ENCODE results near the gene CD3G.

DNA sequence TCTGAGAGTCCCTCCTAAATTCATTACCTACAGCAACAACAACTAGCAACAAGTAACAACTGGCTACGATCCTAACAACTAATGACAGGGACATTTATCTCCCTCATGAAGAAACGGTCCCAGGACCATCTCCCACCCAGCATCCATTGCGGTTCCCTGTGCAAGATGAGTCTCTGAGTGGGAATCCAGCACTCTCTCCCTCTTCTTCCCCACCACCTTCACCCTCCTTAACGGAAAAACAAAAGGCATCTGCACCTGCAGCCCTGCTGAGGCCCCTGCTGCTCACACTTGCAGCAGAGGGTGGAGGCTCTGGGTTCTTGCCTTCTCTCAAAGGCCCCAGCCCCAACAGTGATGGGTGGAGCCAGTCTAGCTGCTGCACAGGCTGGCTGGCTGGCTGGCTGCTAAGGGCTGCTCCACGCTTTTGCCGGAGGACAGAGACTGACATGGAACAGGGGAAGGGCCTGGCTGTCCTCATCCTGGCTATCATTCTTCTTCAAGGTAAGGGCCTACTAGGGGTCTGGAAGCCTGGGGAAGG, at the start of gene CD3G:
- TF ChIP-seq, protein P1, sequence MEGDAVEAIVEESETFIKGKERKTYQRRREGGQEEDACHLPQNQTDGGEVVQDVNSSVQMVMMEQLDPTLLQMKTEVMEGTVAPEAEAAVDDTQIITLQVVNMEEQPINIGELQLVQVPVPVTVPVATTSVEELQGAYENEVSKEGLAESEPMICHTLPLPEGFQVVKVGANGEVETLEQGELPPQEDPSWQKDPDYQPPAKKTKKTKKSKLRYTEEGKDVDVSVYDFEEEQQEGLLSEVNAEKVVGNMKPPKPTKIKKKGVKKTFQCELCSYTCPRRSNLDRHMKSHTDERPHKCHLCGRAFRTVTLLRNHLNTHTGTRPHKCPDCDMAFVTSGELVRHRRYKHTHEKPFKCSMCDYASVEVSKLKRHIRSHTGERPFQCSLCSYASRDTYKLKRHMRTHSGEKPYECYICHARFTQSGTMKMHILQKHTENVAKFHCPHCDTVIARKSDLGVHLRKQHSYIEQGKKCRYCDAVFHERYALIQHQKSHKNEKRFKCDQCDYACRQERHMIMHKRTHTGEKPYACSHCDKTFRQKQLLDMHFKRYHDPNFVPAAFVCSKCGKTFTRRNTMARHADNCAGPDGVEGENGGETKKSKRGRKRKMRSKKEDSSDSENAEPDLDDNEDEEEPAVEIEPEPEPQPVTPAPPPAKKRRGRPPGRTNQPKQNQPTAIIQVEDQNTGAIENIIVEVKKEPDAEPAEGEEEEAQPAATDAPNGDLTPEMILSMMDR (IDR thresholded peaks at IDR 0.05) = no peak
- TF ChIP-seq ZFX (IDR thresholded peaks at IDR 0.05; ENCODE audit: borderline replicate concordance) = no peak
